HCT116 (cell line): ENCODE results near the gene IL21R. TPM values are rescaled to one million over a fixed set of nuclear protein-coding genes. Genes with fewer than 3 reads are reported as not detected.

Source experiments
- ATAC-seq: fragments of 200-7000 bp; cut with Tn5 transposase; 2 replicates; pipeline ENCODE4 v1.9.1; 2020; ENCODE audit warnings: mild to moderate bottlenecking, moderate library complexity
- BruUV-seq: library from RNA; stranded (reverse); fragments of 400-500 nt; replicated peaks from 2 replicates; lab custom pipeline; 2021; lab: Mats Ljungman, UMichigan
- CTCF ChIA-PET: fragments of 300-600 bp; sonication (Branson Sonifier 250); formaldehyde crosslinking; loops from one replicate; lab custom pipeline; 2021; ENCODE audit warnings: antibody characterized with exemption; lab: Charles Lee
- POLR2A ChIA-PET: fragments of 300-600, 350-600 bp; sonication (Branson Sonifier 250); formaldehyde crosslinking; loops from one replicate; lab custom pipeline; 2021; ENCODE audit warnings: antibody characterized with exemption; lab: Charles Lee
- RAD21 ChIA-PET, 2 experiments: fragments of 300-600 bp; sonication (Branson Sonifier 250); formaldehyde crosslinking; loops; one replicate each; lab custom pipeline; 2023; ENCODE audit warnings: low total read pairs in 2 of 2; ENCODE audit not compliant: uncharacterized antibody in 2 of 2, unreplicated experiment in 2 of 2, low non-redundant PET in 1 of 2; lab: Charles Lee
- DNase-seq: peaks from one replicate; pipeline ENCODE4 v3.0.0-alpha.2; 2010; ENCODE audit warnings: low read depth, low spot score
- H2AFZ ChIP-seq: fragments of 200-600 bp; shearing (Covaris generic), sonication (generic); 2 replicates; pipeline ENCODE4 v1.6.1; 2017; ENCODE audit warnings: low read depth, mixed run types, mixed read lengths, antibody characterized with exemption, low read length; ENCODE audit not compliant: poor library complexity, severe bottlenecking
- H3K27ac ChIP-seq: 2 replicates; pipeline ENCODE4 v1.5.1; 2012; ENCODE audit warnings: low read depth, low read length
- H3K27me3 ChIP-seq: fragments of 200-600 bp; sonication (generic); 2 replicates; pipeline ENCODE4 v1.6.1; 2016; ENCODE audit warnings: mixed run types, low read length, mixed read lengths; ENCODE audit not compliant: insufficient read depth
- H3K36me3 ChIP-seq, 2 experiments: fragments of 200-500 bp in 1 of 2; fragments of 200-600 bp in 1 of 2; sonication (Bioruptor generic) in 1 of 2; sonication (generic) in 1 of 2; 2 replicates each; pipeline versions ENCODE4 v1.5.1 to v1.6.1; 2014 to 2016; ENCODE audit warnings: low read length in 2 of 2, inconsistent platforms in 1 of 2, mixed read lengths in 1 of 2, mixed run types in 1 of 2; ENCODE audit not compliant: insufficient read depth in 2 of 2, control insufficient read depth in 1 of 2
- H3K4me1 ChIP-seq, 2 experiments: fragments of 200-600 bp in 1 of 2; sonication (generic) in 1 of 2; 2 replicates each; pipeline versions ENCODE4 v1.5.1 to v1.6.1; 2012 to 2017; ENCODE audit warnings: low read length in 2 of 2, inconsistent platforms in 1 of 2, mild to moderate bottlenecking in 1 of 2, mixed read lengths in 1 of 2, mixed run types in 1 of 2, moderate library complexity in 1 of 2; ENCODE audit not compliant: insufficient read depth in 2 of 2, control insufficient read depth in 1 of 2
- H3K4me2 ChIP-seq: fragments of 200-600 bp; sonication (generic); 2 replicates; pipeline ENCODE4 v1.6.1; 2017; ENCODE audit warnings: mixed run types, low read length, mixed read lengths
- H3K4me3 ChIP-seq, 2 experiments: fragments of 200-600 bp in 1 of 2; sonication (generic) in 1 of 2; replicated peaks in 1 of 2; 2 replicates each; pipeline ENCODE4 v1.5.1; 2011 to 2016; ENCODE audit warnings: low read length in 2 of 2, control low read depth in 1 of 2, low read depth in 1 of 2, mild to moderate bottlenecking in 1 of 2, mixed read lengths in 1 of 2, mixed run types in 1 of 2
- H3K79me2 ChIP-seq: fragments of 200-600 bp; sonication (generic); 2 replicates; pipeline ENCODE4 v1.6.1; 2017; ENCODE audit warnings: mild to moderate bottlenecking, mixed run types, low read length, moderate library complexity, mixed read lengths; ENCODE audit not compliant: insufficient read depth
- H3K9ac ChIP-seq: fragments of 200-600 bp; sonication (generic); 2 replicates; pipeline ENCODE4 v1.6.1; 2016; ENCODE audit warnings: low read length, mixed read lengths
- H3K9me2 ChIP-seq: fragments of 200-600 bp; sonication (generic), shearing (Covaris generic); 2 replicates; pipeline ENCODE4 v1.6.1; 2017; ENCODE audit warnings: mixed run types, mild to moderate bottlenecking, moderate library complexity; ENCODE audit not compliant: insufficient read depth
- H3K9me3 ChIP-seq, 2 experiments: fragments of 200-500 bp in 1 of 2; fragments of 200-600 bp in 1 of 2; sonication (Bioruptor generic) in 1 of 2; sonication (generic) in 1 of 2; 2 replicates each; pipeline ENCODE4 v1.6.1; 2014 to 2017; ENCODE audit warnings: low read length in 2 of 2, mixed read lengths in 2 of 2, inconsistent platforms in 1 of 2, low read depth in 1 of 2, mild to moderate bottlenecking in 1 of 2, mixed run types in 1 of 2, moderate library complexity in 1 of 2; ENCODE audit not compliant: control insufficient read depth in 1 of 2, insufficient read depth in 1 of 2
- H4K20me1 ChIP-seq: fragments of 200-600 bp; sonication (generic), shearing (Covaris generic); 2 replicates; pipeline ENCODE4 v1.6.1; 2017; ENCODE audit warnings: mixed run types, mild to moderate bottlenecking, moderate library complexity; ENCODE audit not compliant: insufficient read depth
- CBX3 ChIP-seq: IDR thresholded peaks from 2 replicates; pipeline ENCODE4 v1.6.1; 2012; ENCODE audit warnings: low read depth
- CTCF ChIP-seq, 3 experiments: fragments of 200-600 bp in 1 of 3; sonication (generic) in 1 of 3; IDR thresholded peaks in 2 of 3; conservative IDR thresholded peaks in 1 of 3; 2 replicates each; pipeline ENCODE4 v1.5.1; 2012 to 2017; ENCODE audit warnings: low read depth in 2 of 3, low read length in 2 of 3, antibody characterized with exemption in 1 of 3, borderline replicate concordance in 1 of 3, control low read depth in 1 of 3, mild to moderate bottlenecking in 1 of 3, mixed read lengths in 1 of 3, mixed run types in 1 of 3, moderate library complexity in 1 of 3; ENCODE audit not compliant: insufficient read depth in 1 of 3
- EGR1 ChIP-seq: IDR thresholded peaks from 2 replicates; pipeline ENCODE4 v1.6.1; 2012; ENCODE audit warnings: low read depth
- EZH2 ChIP-seq: fragments of 200-600 bp; sonication (generic); IDR thresholded peaks from 2 replicates; pipeline ENCODE4 v1.6.1; 2017; ENCODE audit warnings: antibody characterized with exemption, mixed run types
- EZH2phosphoT487 ChIP-seq: fragments of 200-600 bp; IDR thresholded peaks from 2 replicates; pipeline ENCODE4 v1.6.1; 2018; ENCODE audit warnings: antibody characterized with exemption, borderline replicate concordance
- JUND ChIP-seq: IDR thresholded peaks from 2 replicates; pipeline ENCODE4 v1.6.1; 2012
- POLR2AphosphoS5 ChIP-seq: IDR thresholded peaks from 2 replicates; pipeline ENCODE4 v1.6.1; 2011; ENCODE audit warnings: mild to moderate bottlenecking, low read depth, low read length, moderate library complexity
- RAD21 ChIP-seq: IDR thresholded peaks from 2 replicates; pipeline ENCODE4 v1.6.1; 2012; ENCODE audit warnings: low read depth, mild to moderate bottlenecking
- REST ChIP-seq: IDR thresholded peaks from 2 replicates; pipeline ENCODE4 v1.6.1; 2012; ENCODE audit warnings: low read depth
- SIN3A ChIP-seq: IDR thresholded peaks from 2 replicates; pipeline ENCODE4 v1.6.1; 2012; ENCODE audit warnings: low read depth
- SP1 ChIP-seq: IDR thresholded peaks from 2 replicates; pipeline ENCODE4 v1.6.1; 2012; ENCODE audit warnings: low read depth
- SRF ChIP-seq: IDR thresholded peaks from 2 replicates; pipeline ENCODE4 v1.6.1; 2012; ENCODE audit warnings: low read depth
- YY1 ChIP-seq: IDR thresholded peaks from 2 replicates; pipeline ENCODE4 v1.6.1; 2011; ENCODE audit warnings: low read length, low read depth, moderate library complexity, mild to moderate bottlenecking; ENCODE audit not compliant: insufficient replicate concordance; ENCODE audit errors: extremely low read depth
- ZBTB33 ChIP-seq: IDR thresholded peaks from 2 replicates; pipeline ENCODE4 v1.6.1; 2011; ENCODE audit warnings: mild to moderate bottlenecking, low read length, moderate library complexity; ENCODE audit not compliant: insufficient replicate concordance; ENCODE audit errors: extremely low read depth
- ZFX ChIP-seq: fragments of 450-650 bp; IDR thresholded peaks from 2 replicates; pipeline ENCODE4 v1.6.1; 2017
- ZNF274 ChIP-seq: fragments of 200-500 bp; sonication (Bioruptor generic); IDR thresholded peaks from 2 replicates; pipeline ENCODE4 v1.6.1; 2014; ENCODE audit warnings: mild to moderate bottlenecking, low read depth, low read length, inconsistent platforms
- intact Hi-C: fragments of 100-400 bp; cut with micrococcal nuclease; formaldehyde crosslinking; loops from 2 replicates; pipeline ENCODE4 v1.10.0; 2022
- total RNA-seq: library from RNA; stranded (reverse); gene quantifications from one replicate; pipeline ENCODE4 v1.2.1, GENCODE V29; 2021; ENCODE audit not compliant: unreplicated experiment

The IL21R gene
- total RNA-seq, 1 experiment from 2014 or later: 1.2 TPM

- Histone ChIP-seq H3K79me2 (no peaks in the 10 kb centered on the region), H3K9me2 (no peaks in the 10 kb centered on the region), H3K9me3 (no peaks in the 10 kb centered on the region), H3K4me2 (no peak overlapping the region), H3K36me3 (no peaks in the 10 kb centered on the region), H3K9ac (no peak overlapping the region), H4K20me1 (no peaks in the 10 kb centered on the region), H3K4me3 (no peak overlapping the region), H2AFZ (no peak overlapping the region), H3K27me3 (no peaks in the 10 kb centered on the region), H3K4me1 (no peaks in the 10 kb centered on the region), H3K27ac (no peak overlapping the region)
- TF ChIP-seq EZH2phosphoT487 (no peak), YY1 (no peak), CTCF (IDR thresholded peaks at IDR 0.05 in 2 of 3, conservative IDR thresholded peaks at IDR 0.05 in 1 of 3; ENCODE audit: borderline replicate concordance in 1 of 3, insufficient read depth in 1 of 3, low read depth in 2 of 3, low read length in 2 of 3) (no peak), SIN3A (no peak), SRF (no peak), SP1 (no peak), POLR2AphosphoS5 (no peak), EGR1 (no peak), ZFX (no peak), ZNF274 (no peak), EZH2 (no peak), CBX3 (no peak), ZBTB33 (no peak), RAD21 (no peak), JUND (no peak), REST (no peak)
- ATAC-seq: no peak
- intact Hi-C loops: no loop called here
- ChIA-PET CTCF (interaction anchor here (1.3 kb wide), 1 partner anchor 10 kb away, joined by 4 read pairs; no protein-coding TSS in a partner anchor), RAD21 (no interaction called here), POLR2A (no interaction called here)
- no TSS peak for BruUV-seq
- no peak for DNase-seq
Measured at GRCh38 chr16:27385398-27385797, 16.6 kb upstream of the IL21R start.
